Measurements from ENCODE around the gene PMEPA1. TPM values are rescaled to one million over a fixed set of nuclear protein-coding genes. Genes with fewer than 3 reads are reported as not detected.

PMEPA1 gene
- total and polyA plus RNA-seq, 2 donors (not counting 1 experiment from before 2014, with no cell fraction given): 9.9 to 37.4 TPM

DNA sequence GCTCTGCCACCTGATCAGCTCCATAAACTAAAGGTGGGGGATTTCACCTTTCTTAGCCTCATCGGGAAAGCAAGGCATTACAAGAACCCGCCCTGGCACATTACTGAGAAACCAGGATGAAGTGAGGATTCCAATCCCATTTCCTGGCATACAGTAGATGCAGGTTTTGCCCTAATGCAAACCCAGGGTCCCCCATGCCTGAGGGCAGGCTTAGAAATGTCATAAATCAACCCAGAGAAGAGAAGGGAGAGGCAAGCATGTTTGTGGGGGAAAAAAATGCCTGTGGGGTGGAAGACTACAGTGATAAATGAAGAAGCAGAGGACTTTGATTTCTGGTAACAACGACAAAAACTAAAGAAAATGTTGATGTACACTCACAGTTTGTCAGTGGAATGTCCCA lies 18.0 kb upstream of the PMEPA1 start:
- no peak for DNase-seq
- Histone ChIP-seq H3K4me3 (ENCODE audit: control extremely low read depth in 1 of 5, extremely low read depth in 1 of 5, insufficient read depth in 1 of 5, low read depth in 2 of 5, low read length in 4 of 5) (no peak overlapping the region), H3K4me2 (replicated peaks; ENCODE audit: low read depth, low read length, poor library complexity, severe bottlenecking) (no peak overlapping the region), H3K27me3 (replicated peaks in 1 of 4; ENCODE audit: control extremely low read depth in 1 of 4, control insufficient read depth in 3 of 4, insufficient read depth in 4 of 4, low read length in 3 of 4) (peaks cover 0 to 16% (median 3%) of the 10 kb centered on the region in 4 experiments), H4K20me1 (ENCODE audit: control insufficient read depth, insufficient read depth, low read length, poor library complexity, severe bottlenecking) (no peaks in the 10 kb centered on the region), H3K27ac (ENCODE audit: low read length in 2 of 2) (no peak overlapping the region), H2AFZ (ENCODE audit: insufficient read depth, low read depth, low read length, poor library complexity, severe bottlenecking) (no peak overlapping the region), H3K4me1 (ENCODE audit: control insufficient read depth in 2 of 2, insufficient read depth in 2 of 2, low read length in 2 of 2) (no peaks in the 10 kb centered on the region), H3K9me3 (ENCODE audit: control extremely low read depth in 1 of 3, control insufficient read depth in 2 of 3, insufficient read depth in 1 of 3, low read length in 2 of 3) (no peaks in the 10 kb centered on the region), H3K79me2 (ENCODE audit: control insufficient read depth, insufficient read depth, low read length) (no peaks in the 10 kb centered on the region), H3K36me3 (replicated peaks in 1 of 2; ENCODE audit: control extremely low read depth in 1 of 2, control insufficient read depth in 1 of 2, extremely low read depth in 1 of 2, insufficient read depth in 2 of 2, low read length in 1 of 2) (no peaks in the 10 kb centered on the region), H3K9ac (ENCODE audit: low read length) (no peak overlapping the region)
- no peak for TF ChIP-seq EZH2 (IDR thresholded peaks at IDR 0.05; ENCODE audit: borderline replicate concordance, insufficient read depth, low read depth, low read length, poor library complexity, severe bottlenecking)
- TF ChIP-seq, protein P1, sequence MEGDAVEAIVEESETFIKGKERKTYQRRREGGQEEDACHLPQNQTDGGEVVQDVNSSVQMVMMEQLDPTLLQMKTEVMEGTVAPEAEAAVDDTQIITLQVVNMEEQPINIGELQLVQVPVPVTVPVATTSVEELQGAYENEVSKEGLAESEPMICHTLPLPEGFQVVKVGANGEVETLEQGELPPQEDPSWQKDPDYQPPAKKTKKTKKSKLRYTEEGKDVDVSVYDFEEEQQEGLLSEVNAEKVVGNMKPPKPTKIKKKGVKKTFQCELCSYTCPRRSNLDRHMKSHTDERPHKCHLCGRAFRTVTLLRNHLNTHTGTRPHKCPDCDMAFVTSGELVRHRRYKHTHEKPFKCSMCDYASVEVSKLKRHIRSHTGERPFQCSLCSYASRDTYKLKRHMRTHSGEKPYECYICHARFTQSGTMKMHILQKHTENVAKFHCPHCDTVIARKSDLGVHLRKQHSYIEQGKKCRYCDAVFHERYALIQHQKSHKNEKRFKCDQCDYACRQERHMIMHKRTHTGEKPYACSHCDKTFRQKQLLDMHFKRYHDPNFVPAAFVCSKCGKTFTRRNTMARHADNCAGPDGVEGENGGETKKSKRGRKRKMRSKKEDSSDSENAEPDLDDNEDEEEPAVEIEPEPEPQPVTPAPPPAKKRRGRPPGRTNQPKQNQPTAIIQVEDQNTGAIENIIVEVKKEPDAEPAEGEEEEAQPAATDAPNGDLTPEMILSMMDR (IDR thresholded peaks at IDR 0.05): no peak
- Mint-ChIP-seq H3K9me3 (ENCODE audit: insufficient read depth) (no peaks in the 10 kb centered on the region), H3K4me1 (no peaks in the 10 kb centered on the region), H3K27me3 (peaks cover 31% of the 10 kb centered on the region), H3K27ac (no peak overlapping the region), H3K4me3 (no peak overlapping the region)
- CTCF ChIA-PET: no interaction called here
- POLR2A ChIA-PET: no interaction called here
- intact Hi-C loops (cut with micrococcal nuclease): no loop called here
- WGBS (ENCODE audit: insufficient coverage): 60% methylated on average over 1 of the region's 3 CpGs
- no peak for ATAC-seq (ENCODE audit: low read depth)

DNA sequence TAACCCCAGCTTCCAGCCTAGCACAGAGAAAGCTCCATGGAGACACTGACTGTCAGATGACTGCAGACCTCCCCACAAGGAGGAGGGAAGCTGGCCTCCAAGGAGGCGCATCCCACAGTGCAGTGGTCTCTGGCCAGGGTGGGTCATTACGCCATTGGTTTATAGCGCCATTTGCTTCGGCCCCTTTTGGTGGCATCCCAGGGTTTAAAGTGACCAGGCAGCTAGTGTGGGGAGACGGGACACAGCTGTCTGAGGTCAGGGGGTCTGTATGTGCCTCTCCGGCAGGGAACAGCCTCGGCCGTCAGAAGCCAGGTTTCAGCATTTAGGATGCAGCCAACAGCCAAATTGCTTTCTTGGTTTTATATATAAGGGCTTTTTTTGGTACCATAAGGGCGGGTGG lies 15.8 kb upstream of the PMEPA1 start:
- no peak for DNase-seq
- no peaks in the 10 kb centered on the region for H4K20me1 ChIP-seq (ENCODE audit: control insufficient read depth, insufficient read depth, low read length, poor library complexity, severe bottlenecking)
- peaks cover 0 to 24% (median 3%) of the 10 kb centered on the region in 4 experiments for H3K27me3 ChIP-seq (replicated peaks in 1 of 4; ENCODE audit: control extremely low read depth in 1 of 4, control insufficient read depth in 3 of 4, insufficient read depth in 4 of 4, low read length in 3 of 4)
- no peaks in the 10 kb centered on the region for H3K4me1 ChIP-seq (ENCODE audit: control insufficient read depth in 2 of 2, insufficient read depth in 2 of 2, low read length in 2 of 2)
- Mint-ChIP-seq H3K27ac (no peak overlapping the region), H3K4me3 (no peak overlapping the region), H3K4me1 (no peaks in the 10 kb centered on the region), H3K27me3 (peaks cover 30% of the 10 kb centered on the region), H3K9me3 (ENCODE audit: insufficient read depth) (no peaks in the 10 kb centered on the region)
- H3K79me2 ChIP-seq (ENCODE audit: control insufficient read depth, insufficient read depth, low read length): no peaks in the 10 kb centered on the region
- ATAC-seq (ENCODE audit: low read depth): no peak
- TF ChIP-seq EZH2 (IDR thresholded peaks at IDR 0.05; ENCODE audit: borderline replicate concordance, insufficient read depth, low read depth, low read length, poor library complexity, severe bottlenecking): no peak
- TF ChIP-seq, protein P1 (IDR thresholded peaks at IDR 0.05): no peak
- no peaks in the 10 kb centered on the region for H3K9me3 ChIP-seq (ENCODE audit: control extremely low read depth in 1 of 3, control insufficient read depth in 2 of 3, insufficient read depth in 1 of 3, low read length in 2 of 3)
- H3K9ac ChIP-seq (ENCODE audit: low read length): no peak overlapping the region
- H3K4me2 ChIP-seq (replicated peaks; ENCODE audit: low read depth, low read length, poor library complexity, severe bottlenecking): no peak overlapping the region
- CTCF ChIA-PET: no interaction called here
- 90% methylated on average over 9 of the region's 9 CpGs for WGBS (ENCODE audit: insufficient coverage)
- no peak overlapping the region for H3K4me3 ChIP-seq (ENCODE audit: control extremely low read depth in 1 of 5, extremely low read depth in 1 of 5, insufficient read depth in 1 of 5, low read depth in 2 of 5, low read length in 4 of 5)
- H3K36me3 ChIP-seq (replicated peaks in 1 of 2; ENCODE audit: control extremely low read depth in 1 of 2, control insufficient read depth in 1 of 2, extremely low read depth in 1 of 2, insufficient read depth in 2 of 2, low read length in 1 of 2): no peaks in the 10 kb centered on the region
- intact Hi-C loops (cut with micrococcal nuclease): no loop called here
- H3K27ac ChIP-seq (ENCODE audit: low read length in 2 of 2): no peak overlapping the region
- H2AFZ ChIP-seq (ENCODE audit: insufficient read depth, low read depth, low read length, poor library complexity, severe bottlenecking): no peak overlapping the region
- POLR2A ChIA-PET: no interaction called here
